ENCODE results near the gene ARHGAP21. TPM values are rescaled to one million over a fixed set of nuclear protein-coding genes. Genes with fewer than 3 reads are reported as not detected.
"Not testable (repeated sequence)": the region's sequence is repeated elsewhere in the genome, so short reads cannot be mapped to it uniquely, and the experiment has no call there.

Gene ARHGAP21
- total and polyA plus RNA-seq, 2 experiments from 2014 or later = 15.3 to 44.5 TPM

GRCh38 chr10:24658319-24658718, 65.4 kb downstream of the ARHGAP21 start:
- H3K79me2 ChIP-seq (replicated peaks; ENCODE audit: insufficient read depth); H3K27ac ChIP-seq (ENCODE audit: low read depth); H3K27me3 ChIP-seq (ENCODE audit: insufficient read depth); H3K36me3 ChIP-seq (ENCODE audit: insufficient read depth); H2AFZ ChIP-seq; H3F3A ChIP-seq (replicated peaks; ENCODE audit: low read depth); H3K4me3 ChIP-seq; H3K9me2 ChIP-seq (ENCODE audit: insufficient read depth); H4K20me1 ChIP-seq (replicated peaks; ENCODE audit: insufficient read depth); ATAC-seq; H3K4me1 Mint-ChIP-seq; H3K27ac Mint-ChIP-seq; DNase-seq (ENCODE audit: low spot score); H3K4me1 ChIP-seq (ENCODE audit: insufficient read depth); H3K27me3 Mint-ChIP-seq (ENCODE audit: insufficient read depth, low read depth, poor library complexity); H3K4me3 Mint-ChIP-seq; H3K4me2 ChIP-seq: not testable (repeated sequence)
- Mint-ChIP-seq H3K9me3 (peaks cover 33% of the 10 kb centered on the region), H3K36me3 (ENCODE audit: low read depth) (peaks cover 36% of the 10 kb centered on the region)

- not testable (repeated sequence) for H3K4me2 ChIP-seq; H3K27me3 Mint-ChIP-seq (ENCODE audit: insufficient read depth, low read depth, poor library complexity); H3K4me1 ChIP-seq (ENCODE audit: insufficient read depth); H3K4me3 Mint-ChIP-seq; ATAC-seq; H3K4me3 ChIP-seq; DNase-seq (ENCODE audit: low spot score); H2AFZ ChIP-seq; H3K27me3 ChIP-seq (ENCODE audit: insufficient read depth); H4K20me1 ChIP-seq (replicated peaks; ENCODE audit: insufficient read depth); H3K36me3 ChIP-seq (ENCODE audit: insufficient read depth); H3F3A ChIP-seq (replicated peaks; ENCODE audit: low read depth); H3K27ac ChIP-seq (ENCODE audit: low read depth); H3K27ac Mint-ChIP-seq; H3K9me2 ChIP-seq (ENCODE audit: insufficient read depth); H3K79me2 ChIP-seq (replicated peaks; ENCODE audit: insufficient read depth); H3K4me1 Mint-ChIP-seq
- Mint-ChIP-seq H3K9me3 (peaks cover 33% of the 10 kb centered on the region), H3K36me3 (ENCODE audit: low read depth) (peaks cover 36% of the 10 kb centered on the region)
Measured at GRCh38 chr10:24656326-24656725, 67.4 kb downstream of the ARHGAP21 start.

GRCh38 chr10:24652381-24652957, 71.2 kb downstream of the ARHGAP21 start:
- Histone ChIP-seq H2AFZ (no peak overlapping the region), H3K27me3 (ENCODE audit: insufficient read depth) (no peaks in the 10 kb centered on the region), H3K27ac (ENCODE audit: low read depth) (no peak overlapping the region), H4K20me1 (replicated peaks; ENCODE audit: insufficient read depth) (no peaks in the 10 kb centered on the region), H3K4me2 (no peak overlapping the region), H3K9me2 (ENCODE audit: insufficient read depth) (no peaks in the 10 kb centered on the region), H3F3A (replicated peaks; ENCODE audit: low read depth) (no peaks in the 10 kb centered on the region), H3K79me2 (replicated peaks; ENCODE audit: insufficient read depth) (no peaks in the 10 kb centered on the region; the same call in 1 of the 2 replicates), H3K36me3 (ENCODE audit: insufficient read depth) (no peaks in the 10 kb centered on the region), H3K4me1 (ENCODE audit: insufficient read depth) (no peaks in the 10 kb centered on the region), H3K4me3 (no peak overlapping the region)
- H3K27me3 Mint-ChIP-seq (ENCODE audit: insufficient read depth, low read depth, poor library complexity) = peaks cover 3% of the 10 kb centered on the region
- H3K9me3 Mint-ChIP-seq = peaks cover 13% of the 10 kb centered on the region
- no peak for ATAC-seq
- DNase-seq (ENCODE audit: low spot score) = no peak
- H3K4me3 Mint-ChIP-seq = no peak overlapping the region
- peaks cover 14% of the 10 kb centered on the region for H3K36me3 Mint-ChIP-seq (ENCODE audit: low read depth)
- H3K4me1 Mint-ChIP-seq = peaks cover 2% of the 10 kb centered on the region; the same call in 2 of the 3 replicates
- no peak overlapping the region for H3K27ac Mint-ChIP-seq
- TF ChIP-seq CTCF (conservative IDR thresholded peaks at IDR 0.05; ENCODE audit: low read depth in 2 of 2) (no peak), POLR2AphosphoS5 (IDR thresholded peaks at IDR 0.05; ENCODE audit: low read depth) (no peak), ETS1 (IDR thresholded peaks at IDR 0.05) (no peak), CREB1 (CRISPR knock-in tag; IDR thresholded peaks at IDR 0.05; ENCODE audit: low read depth) (no peak), NANOG (IDR thresholded peaks at IDR 0.05; ENCODE audit: borderline replicate concordance) (no peak), REST (IDR thresholded peaks at IDR 0.05; ENCODE audit: unreplicated experiment) (no peak), ZNF114 (CRISPR knock-in tag; IDR thresholded peaks at IDR 0.05) (no peak)

Measured in GM23338 (cell line).